Measurements from ENCODE around the gene KHDC4. TPM values are rescaled to one million over a fixed set of nuclear protein-coding genes. Genes with fewer than 3 reads are reported as not detected.
A peak's percentile ranks its signal among the peaks of the same experiment; 100 is the strongest.

KHDC4 gene
- 90.9 and 104 TPM in 2 replicates for total RNA-seq (2022)
- Bru-seq, nascent RNA = percentile 98 among the genes with signal in this experiment
- percentile 96 among the genes with signal in this experiment for BruChase-seq, experiment 1, labeled RNA remaining after a 6-hour chase
- BruChase-seq, experiment 2, labeled RNA remaining after a 2-hour chase = percentile 98 among the genes with signal in this experiment
- long read RNA-seq, full-length matches to known transcripts = 24 of 71 reads
- long read RNA-seq, partial matches to known transcripts = 10 of 71 reads
- long read RNA-seq, other reads (novel, unspliced or antisense) = 37 of 71 reads

- ChIA-PET POLR2A (interaction anchor here (0.6 to 6.8 kb wide), 35 partner anchors 9 to 963 kb away, joined by 3 to 294 read pairs (median 6); partner anchors contain the start of genes ARHGEF2, GON4L, LAMTOR2 and LMNA), CTCF (interaction anchor here (0.6 to 4.9 kb wide), 13 partner anchors 13 to 291 kb away, joined by 3 to 55 read pairs (median 3); partner anchors contain the start of gene ARHGEF2)
- Mint-ChIP-seq H3K4me3 (ENCODE audit: unreplicated experiment) (no peak within 1 kb of the TSS), H3K4me1 (ENCODE audit: insufficient read depth, unreplicated experiment) (peaks cover 33% of the 10 kb centered on the region), H3K27me3 (ENCODE audit: insufficient read depth, unreplicated experiment) (no peaks in the 10 kb centered on the region), H3K36me3 (ENCODE audit: insufficient read depth, unreplicated experiment) (no peaks in the 10 kb centered on the region), H3K9me3 (ENCODE audit: unreplicated experiment) (no peaks in the 10 kb centered on the region), H3K27ac (ENCODE audit: low read depth, unreplicated experiment) (no peak within 1 kb of the TSS)
- intact Hi-C loops (cut with micrococcal nuclease) = loop anchor here (1.0 kb wide), 1 partner anchor 49 kb away; no protein-coding TSS in a partner anchor
- BruUV-seq (replicated peaks) = no TSS peak
- peak; percentile 100 for DNase-seq (ENCODE audit: unreplicated experiment)
- TF ChIP-seq CTCF (IDR thresholded peaks at IDR 0.05; ENCODE audit: unreplicated experiment) = no peak
Observed at GRCh38 chr1:155934097-155934935, at the start of gene KHDC4. Gene KHDC4, minus strand, starts transcription at chr1:155934413. Its CDS starts 40 bp downstream, at chr1:155934373.

GRCh38 chr1:155983191-155984024 lies 49.2 kb upstream of the KHDC4 start:
- Mint-ChIP-seq H3K9me3 (ENCODE audit: unreplicated experiment) (no peaks in the 10 kb centered on the region), H3K27ac (ENCODE audit: low read depth, unreplicated experiment) (peak overlapping the region; percentile 90), H3K27me3 (ENCODE audit: insufficient read depth, unreplicated experiment) (no peaks in the 10 kb centered on the region), H3K4me1 (ENCODE audit: insufficient read depth, unreplicated experiment) (peaks cover 58% of the 10 kb centered on the region), H3K4me3 (ENCODE audit: unreplicated experiment) (peak overlapping the region; percentile 81), H3K36me3 (ENCODE audit: insufficient read depth, unreplicated experiment) (peaks cover 8% of the 10 kb centered on the region)
- intact Hi-C loops (cut with micrococcal nuclease) = loop anchor here (1.0 to 10.0 kb wide), 2 partner anchors 49 to 259 kb away; partner anchors contain the start of gene KHDC4
- peak; percentile 19 for TF ChIP-seq CTCF (IDR thresholded peaks at IDR 0.05; ENCODE audit: unreplicated experiment)
- BruUV-seq (replicated peaks) = no TSS peak
- peak; percentile 98 for DNase-seq (ENCODE audit: unreplicated experiment)
- ChIA-PET POLR2A (interaction anchor here (0.8 to 13.3 kb wide), 10 partner anchors 9 to 123 kb away, joined by 3 to 294 read pairs (median 6); partner anchors contain the start of genes KHDC4, RXFP4 and SSR2), CTCF (interaction anchor here (0.6 to 11.9 kb wide), 17 partner anchors 8 to 410 kb away, joined by 3 to 136 read pairs (median 4); partner anchors contain the start of genes GON4L and RXFP4)

GRCh38 chr1:155982106-155982505 lies 47.9 kb upstream of the KHDC4 start:
- CTCF ChIA-PET = interaction anchor here (0.6 to 11.9 kb wide), 8 partner anchors 11 to 611 kb away, joined by 3 to 136 read pairs (median 4); partner anchors contain the start of gene RXFP4

More at GRCh38 chr1:155982106-155982505, 47.9 kb upstream of the KHDC4 start:
- no peaks in the 10 kb centered on the region for H3K9me3 Mint-ChIP-seq (ENCODE audit: unreplicated experiment)
- no peaks in the 10 kb centered on the region for H3K27me3 Mint-ChIP-seq (ENCODE audit: insufficient read depth, unreplicated experiment)
- POLR2A ChIA-PET = interaction anchor here (1.1 to 13.3 kb wide), 7 partner anchors 7 to 50 kb away, joined by 3 to 294 read pairs (median 14); partner anchors contain the start of genes KHDC4, RXFP4 and SSR2
- intact Hi-C loops (cut with micrococcal nuclease) = loop anchor here (10.0 kb wide), 1 partner anchor 257 kb away; no protein-coding TSS in a partner anchor
- DNase-seq (ENCODE audit: unreplicated experiment) = no peak
- H3K4me1 Mint-ChIP-seq (ENCODE audit: insufficient read depth, unreplicated experiment) = peaks cover 63% of the 10 kb centered on the region
- H3K4me3 Mint-ChIP-seq (ENCODE audit: unreplicated experiment) = peak overlapping the region; percentile 81
- H3K36me3 Mint-ChIP-seq (ENCODE audit: insufficient read depth, unreplicated experiment) = peaks cover 13% of the 10 kb centered on the region
- no TSS peak for BruUV-seq (replicated peaks)
- TF ChIP-seq CTCF (IDR thresholded peaks at IDR 0.05; ENCODE audit: unreplicated experiment) = no peak
- peak overlapping the region; percentile 90 for H3K27ac Mint-ChIP-seq (ENCODE audit: low read depth, unreplicated experiment)
